Measurements from ENCODE around the gene LILRB5. TPM values are rescaled to one million over a fixed set of nuclear protein-coding genes. Genes with fewer than 3 reads are reported as not detected.
"Not testable (repeated sequence)": the region's sequence is repeated elsewhere in the genome, so short reads cannot be mapped to it uniquely, and the experiment has no call there.

The LILRB5 gene
- total RNA-seq, 4 donors from 2014 or later = 8.3 to 10.7 (median 9.1) TPM

GRCh38 chr19:54222474-54223276 is 34.4 kb downstream of the LILRB5 start, which contains the start of gene LILRB3:
Gene LILRB3, minus strand, starts transcription at chr19:54223007. Its CDS starts 31 bp downstream, at chr19:54222976.
- H3K36me3 ChIP-seq; intact Hi-C loops (cut with DNase I; ENCODE audit: low total_unique reads); H3K9me3 ChIP-seq; H3K4me1 ChIP-seq; H3K27ac ChIP-seq; in situ Hi-C loops (cut with MboI; ENCODE audit: low pct_ligation_motif_present in 1 of 4, low pct_unique_long_range_greater_than_20kb in 1 of 4, low sequenced_read_pairs in 3 of 4): not testable (repeated sequence)
- H3K4me3 ChIP-seq = peak within 1 kb of the TSS in 1 of 4 donors; percentile 5
- peak; percentile 17 for DNase-seq
- peaks cover 22% of the 10 kb centered on the region for H3K27me3 ChIP-seq
- 20 to 48% methylated on average over 2 to 16 of the region's 16 CpGs for WGBS, 2 donors (ENCODE audit: low coverage in 1 of 2)

GRCh38 chr19:54221947-54222346 is 35.1 kb downstream of the LILRB5 start:
- H3K9me3 ChIP-seq; intact Hi-C loops (cut with DNase I; ENCODE audit: low total_unique reads); H3K36me3 ChIP-seq; H3K4me1 ChIP-seq; H3K4me3 ChIP-seq; in situ Hi-C loops (cut with MboI; ENCODE audit: low pct_ligation_motif_present in 1 of 4, low pct_unique_long_range_greater_than_20kb in 1 of 4, low sequenced_read_pairs in 3 of 4); H3K27ac ChIP-seq; DNase-seq: not testable (repeated sequence)
- 65% methylated on average over 7 of the region's 7 CpGs; no CpG with 5 or more reads in 1 of the 2 donors for WGBS, 2 donors (ENCODE audit: low coverage in 1 of 2)
- peaks cover 22% of the 10 kb centered on the region for H3K27me3 ChIP-seq

GRCh38 chr19:54219702-54220101 is 37.4 kb downstream of the LILRB5 start:
- H3K9me3 ChIP-seq; H3K4me1 ChIP-seq; in situ Hi-C loops (cut with MboI; ENCODE audit: low pct_ligation_motif_present in 1 of 4, low pct_unique_long_range_greater_than_20kb in 1 of 4, low sequenced_read_pairs in 3 of 4); H3K4me3 ChIP-seq; H3K27ac ChIP-seq; H3K36me3 ChIP-seq; DNase-seq; intact Hi-C loops (cut with DNase I; ENCODE audit: low total_unique reads): not testable (repeated sequence)
- peaks cover 22% of the 10 kb centered on the region for H3K27me3 ChIP-seq
- WGBS, 2 donors (ENCODE audit: low coverage in 1 of 2) = 69 to 100% methylated on average over 1 to 2 of the region's 5 CpGs

- no peak for DNase-seq
- intact Hi-C loops (cut with DNase I; ENCODE audit: low total_unique reads) = no loop called here
- Histone ChIP-seq H3K36me3 (no peaks in the 10 kb centered on the region), H3K4me3 (no peak overlapping the region), H3K27me3 (peaks cover 22% of the 10 kb centered on the region), H3K4me1 (no peaks in the 10 kb centered on the region), H3K27ac (no peak overlapping the region), H3K9me3 (no peaks in the 10 kb centered on the region)
- whole genome bisulfite sequencing, 2 donors (ENCODE audit: low coverage in 1 of 2) = 85 to 91% methylated on average over 11 to 27 of the region's 27 CpGs
- in situ Hi-C loops (cut with MboI; ENCODE audit: low pct_ligation_motif_present in 1 of 4, low pct_unique_long_range_greater_than_20kb in 1 of 4, low sequenced_read_pairs in 3 of 4) = no loop called here
- TF ChIP-seq POLR2A (IDR thresholded peaks at IDR 0.05) (no peak), CTCF (IDR thresholded peaks at IDR 0.05) (no peak)
Observed at GRCh38 chr19:54218960-54219661, 38.0 kb downstream of the LILRB5 start.

GRCh38 chr19:54218259-54218658 is 38.8 kb downstream of the LILRB5 start:
- TF ChIP-seq POLR2AphosphoS5 (IDR thresholded peaks at IDR 0.05) = no peak
- no peak for TF ChIP-seq EP300 (IDR thresholded peaks at IDR 0.05; ENCODE audit: low read depth)
- no peak for TF ChIP-seq CTCF (IDR thresholded peaks at IDR 0.05)
- no peak for TF ChIP-seq POLR2A (IDR thresholded peaks at IDR 0.05)
- in situ Hi-C loops (cut with MboI; ENCODE audit: low pct_ligation_motif_present in 1 of 4, low pct_unique_long_range_greater_than_20kb in 1 of 4, low sequenced_read_pairs in 3 of 4) (no loop called here), intact Hi-C loops (cut with DNase I; ENCODE audit: low total_unique reads) (no loop called here)
- Histone ChIP-seq H3K9me3 (no peaks in the 10 kb centered on the region), H3K4me3 (no peak overlapping the region), H3K36me3 (no peaks in the 10 kb centered on the region), H3K27ac (no peak overlapping the region), H3K27me3 (peaks cover 13% of the 10 kb centered on the region), H3K4me1 (no peaks in the 10 kb centered on the region)
- 80 to 87% methylated on average over 1 to 8 of the region's 8 CpGs for WGBS, 2 donors (ENCODE audit: low coverage in 1 of 2)
- DNase-seq = no peak

GRCh38 chr19:54217517-54218247 is 39.4 kb downstream of the LILRB5 start:
- H3K27ac ChIP-seq; H3K36me3 ChIP-seq; DNase-seq; H3K27me3 ChIP-seq; H3K4me1 ChIP-seq; H3K9me3 ChIP-seq; H3K4me3 ChIP-seq; in situ Hi-C loops (cut with MboI; ENCODE audit: low pct_ligation_motif_present in 1 of 4, low pct_unique_long_range_greater_than_20kb in 1 of 4, low sequenced_read_pairs in 3 of 4); intact Hi-C loops (cut with DNase I; ENCODE audit: low total_unique reads): not testable (repeated sequence)
- 83 to 90% methylated on average over 3 to 18 of the region's 20 CpGs for WGBS, 2 donors (ENCODE audit: low coverage in 1 of 2)

Measured in transverse colon (tissue), 4 donors.